ENCODE data around the gene IDH2. TPM values are rescaled to one million over a fixed set of nuclear protein-coding genes. Genes with fewer than 3 reads are reported as not detected.

The IDH2 gene
- total and polyA plus RNA-seq, 2 experiments from 2014 or later: 406 to 712 TPM

DNA sequence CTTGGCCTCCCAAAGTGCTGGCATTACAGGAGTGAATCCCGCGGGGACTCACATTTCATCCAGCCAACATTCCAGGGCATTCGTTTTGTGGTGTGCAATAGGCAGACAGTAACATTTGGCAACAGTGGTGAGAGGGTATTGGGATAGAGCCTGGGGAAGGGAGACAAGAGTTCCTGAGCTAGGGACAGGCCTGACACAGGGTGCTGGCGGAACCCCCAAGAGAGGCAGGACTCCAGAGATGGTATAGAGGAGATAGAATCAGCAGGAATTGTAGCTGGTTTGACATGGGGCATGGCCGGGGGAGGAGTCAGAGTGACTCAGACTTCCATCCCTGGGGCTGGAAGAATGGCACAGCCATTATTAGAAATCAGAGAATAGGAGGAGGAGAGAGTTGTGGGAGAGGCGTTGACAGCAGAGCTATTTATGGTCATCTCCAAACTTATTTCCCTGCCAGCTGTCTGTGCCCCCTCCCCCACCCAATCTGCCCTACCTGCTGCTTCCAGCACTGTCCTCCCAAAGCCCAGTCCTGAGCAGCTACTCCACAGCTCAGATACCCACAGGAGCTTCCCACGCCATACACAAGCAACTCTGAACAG lies 4.4 kb upstream of the IDH2 start:
- no peak for TF ChIP-seq CTCF (IDR thresholded peaks at IDR 0.05; ENCODE audit: low read depth, low read length)
- Histone ChIP-seq H3K27ac (peak overlapping the region; percentile 95), H3K4me3 (no peak overlapping the region), H3K27me3 (no peaks in the 10 kb centered on the region), H3K4me1 (ENCODE audit: low read depth) (peaks cover 24% of the 10 kb centered on the region), H3K36me3 (no peaks in the 10 kb centered on the region), H3K9me3 (ENCODE audit: low read depth) (no peaks in the 10 kb centered on the region)
- DNase-seq (ENCODE audit: low read depth in 1 of 2, low spot score in 1 of 2): peak; percentile 54 to 79

- no peak for DNase-seq (ENCODE audit: low read depth in 1 of 2, low spot score in 1 of 2)
- Histone ChIP-seq H3K27me3 (no peaks in the 10 kb centered on the region), H3K27ac (peak overlapping the region; percentile 95), H3K4me3 (no peak overlapping the region), H3K36me3 (no peaks in the 10 kb centered on the region), H3K9me3 (ENCODE audit: low read depth) (no peaks in the 10 kb centered on the region), H3K4me1 (ENCODE audit: low read depth) (peaks cover 33% of the 10 kb centered on the region)
- TF ChIP-seq CTCF (IDR thresholded peaks at IDR 0.05; ENCODE audit: low read depth, low read length): no peak
Observed at GRCh38 chr15:90105521-90105920, 3.3 kb upstream of the IDH2 start.

DNA sequence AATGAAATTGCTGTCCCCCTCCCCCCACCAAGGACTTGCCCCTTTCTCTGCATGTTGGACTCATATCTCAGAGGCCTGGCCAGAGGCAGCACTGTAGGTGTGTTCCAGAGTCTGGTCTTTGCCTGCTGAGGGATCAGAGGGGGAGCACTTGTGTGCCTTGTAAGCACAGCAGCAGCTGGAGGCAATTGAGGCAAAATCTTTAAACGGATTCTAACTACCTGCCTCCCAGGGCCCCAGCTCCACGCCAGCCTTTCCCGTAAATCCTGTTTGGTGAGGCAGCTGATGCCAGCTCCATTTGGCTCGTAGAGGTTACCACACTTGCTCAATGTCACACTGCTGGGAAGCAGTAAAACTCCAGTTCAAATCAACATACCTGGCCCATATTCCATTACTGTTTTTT lies 2.3 kb upstream of the IDH2 start:
- no peak for TF ChIP-seq CTCF (IDR thresholded peaks at IDR 0.05; ENCODE audit: low read depth, low read length)
- H3K4me1 ChIP-seq (ENCODE audit: low read depth): peaks cover 43% of the 10 kb centered on the region
- peak overlapping the region; percentile 60 for H3K27ac ChIP-seq
- H3K9me3 ChIP-seq (ENCODE audit: low read depth): no peaks in the 10 kb centered on the region
- no peak for DNase-seq (ENCODE audit: low read depth in 1 of 2, low spot score in 1 of 2)
- H3K4me3 ChIP-seq: no peak overlapping the region
- no peaks in the 10 kb centered on the region for H3K27me3 ChIP-seq
- H3K36me3 ChIP-seq: no peaks in the 10 kb centered on the region

DNA sequence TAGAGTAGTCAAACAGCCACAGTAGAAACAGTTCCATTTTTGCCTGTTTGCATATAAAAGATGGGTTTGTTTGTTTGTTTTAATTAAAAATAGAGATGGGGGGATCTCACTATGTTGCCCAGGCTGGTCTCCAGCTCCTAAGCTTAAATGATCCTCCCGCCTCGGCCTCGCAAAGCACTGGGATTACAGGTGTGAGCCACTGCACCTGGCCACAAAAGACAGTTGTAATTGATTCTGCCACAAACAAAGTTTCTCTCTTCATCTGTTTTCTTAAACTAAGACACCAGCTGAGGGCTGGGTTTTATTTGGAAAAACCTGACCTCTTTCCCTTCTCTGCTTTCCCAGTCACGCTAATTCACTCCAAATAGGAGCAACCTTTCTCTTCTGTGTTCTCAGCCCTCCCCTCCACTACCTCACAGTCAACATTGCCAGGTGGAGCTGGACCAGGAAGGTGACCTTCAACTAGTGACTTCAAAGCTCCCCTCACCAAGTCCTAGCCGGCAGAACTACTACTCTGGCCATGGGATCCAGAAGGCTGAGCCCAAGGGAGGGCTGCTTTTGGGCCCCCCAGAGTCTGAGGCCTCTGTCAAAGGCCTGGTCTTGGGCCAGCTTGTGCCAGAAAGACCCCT lies 1.5 kb upstream of the IDH2 start:
- TF ChIP-seq CTCF (IDR thresholded peaks at IDR 0.05; ENCODE audit: low read depth, low read length): no peak
- DNase-seq (ENCODE audit: low read depth in 1 of 2, low spot score in 1 of 2): peak in 1 of 2 donors; percentile 24
- peaks cover 46% of the 10 kb centered on the region for H3K4me1 ChIP-seq (ENCODE audit: low read depth)
- no peaks in the 10 kb centered on the region for H3K27me3 ChIP-seq
- H3K36me3 ChIP-seq: no peaks in the 10 kb centered on the region
- H3K9me3 ChIP-seq (ENCODE audit: low read depth): no peaks in the 10 kb centered on the region
- peak overlapping the region; percentile 60 for H3K27ac ChIP-seq
- no peak overlapping the region for H3K4me3 ChIP-seq

GRCh38 chr15:90101130-90101968 lies 919 bp downstream of the IDH2 start:
- H3K27me3 ChIP-seq: no peaks in the 10 kb centered on the region
- peak overlapping the region; percentile 92 for H3K4me3 ChIP-seq
- no peaks in the 10 kb centered on the region for H3K9me3 ChIP-seq (ENCODE audit: low read depth)
- peaks cover 50% of the 10 kb centered on the region for H3K4me1 ChIP-seq (ENCODE audit: low read depth)
- peak overlapping the region; percentile 92 for H3K27ac ChIP-seq
- H3K36me3 ChIP-seq: no peaks in the 10 kb centered on the region
- TF ChIP-seq CTCF (IDR thresholded peaks at IDR 0.05; ENCODE audit: low read depth, low read length): no peak
- DNase-seq (ENCODE audit: low read depth in 1 of 2, low spot score in 1 of 2): peak; percentile 36 to 69

All from cardiac muscle cell (in vitro differentiated cells and primary cell).